Fibroblast of lung (primary cell): Measurements from ENCODE around the gene TMEM244. TPM values are rescaled to one million over a fixed set of nuclear protein-coding genes. Genes with fewer than 3 reads are reported as not detected.
A peak's percentile ranks its signal among the peaks of the same experiment; 100 is the strongest.

Source experiments
- DNase-seq, 2 donors: peaks; one replicate each; pipeline versions ENCODE4 v3.0.0 to v3.0.0-alpha.2; 2010; ENCODE audit warnings: low read depth in 2 of 2
- H2AFZ ChIP-seq: 2 replicates; pipeline ENCODE4 v1.5.1; 2012; ENCODE audit warnings: low read length, control low read depth, inconsistent platforms
- H3K27ac ChIP-seq: 2 replicates; pipeline ENCODE4 v1.5.1; 2011; ENCODE audit warnings: low read length, control low read depth; ENCODE audit not compliant: insufficient read depth
- H3K27me3 ChIP-seq: 2 replicates; pipeline ENCODE4 v1.5.1; 2011; ENCODE audit warnings: mild to moderate bottlenecking, low read length; ENCODE audit not compliant: control insufficient read depth, insufficient read depth
- H3K36me3 ChIP-seq: 2 replicates; pipeline ENCODE4 v1.5.1; 2011; ENCODE audit warnings: low read length; ENCODE audit not compliant: control insufficient read depth, insufficient read depth
- H3K4me1 ChIP-seq: 2 replicates; pipeline ENCODE4 v1.5.1; 2011; ENCODE audit warnings: low read length; ENCODE audit not compliant: control insufficient read depth, insufficient read depth; ENCODE audit errors: extremely low read depth
- H3K4me2 ChIP-seq: 2 replicates; pipeline ENCODE4 v1.5.1; 2011; ENCODE audit warnings: low read length, control low read depth; ENCODE audit not compliant: insufficient read depth; ENCODE audit errors: extremely low read depth
- H3K4me3 ChIP-seq, 4 experiments: fragments of 200-600 bp in 1 of 4; sonication (generic) in 1 of 4; replicated peaks in 1 of 4; 2 replicates each; pipeline ENCODE4 v1.5.1; 2011 to 2016; ENCODE audit warnings: low read length in 4 of 4, low read depth in 3 of 4, mild to moderate bottlenecking in 3 of 4, control low read depth in 2 of 4, inconsistent platforms in 1 of 4, mixed read lengths in 1 of 4; ENCODE audit not compliant: insufficient read depth in 1 of 4; ENCODE audit errors: control extremely low read depth in 1 of 4
- H3K79me2 ChIP-seq: 2 replicates; pipeline ENCODE4 v1.5.1; 2012; ENCODE audit warnings: mild to moderate bottlenecking, low read length, inconsistent platforms; ENCODE audit not compliant: control insufficient read depth, insufficient read depth
- H3K9ac ChIP-seq: 2 replicates; pipeline ENCODE4 v1.5.1; 2011; ENCODE audit warnings: mild to moderate bottlenecking, low read length, control low read depth; ENCODE audit not compliant: insufficient read depth
- H3K9me3 ChIP-seq: 2 replicates; pipeline ENCODE4 v1.5.1; 2012; ENCODE audit warnings: low read depth, low read length; ENCODE audit not compliant: control insufficient read depth, insufficient read depth
- H4K20me1 ChIP-seq: 2 replicates; pipeline ENCODE4 v1.5.1; 2011; ENCODE audit warnings: low read length; ENCODE audit not compliant: control insufficient read depth, insufficient read depth; ENCODE audit errors: extremely low read depth
- CTCF ChIP-seq, 2 donors: IDR thresholded peaks in 1 of 2; conservative IDR thresholded peaks in 1 of 2; 1 replicate in 1 of 2; 2 replicates in 1 of 2; pipeline ENCODE4 v1.5.1; 2011 to 2012; ENCODE audit warnings: low read length in 2 of 2, control low read depth in 1 of 2, inconsistent platforms in 1 of 2, low read depth in 1 of 2, mild to moderate bottlenecking in 1 of 2
- EZH2 ChIP-seq: IDR thresholded peaks from 2 replicates; pipeline ENCODE4 v1.5.1; 2012; ENCODE audit warnings: low read length, control low read depth, mild to moderate bottlenecking; ENCODE audit errors: missing control alignments
- polyA plus RNA-seq, 2 donors: library from polyadenylated mRNA; depleted of rRNA in 1 of 2; stranded (reverse) in 1 of 2; unstranded in 1 of 2; fragments of >200 nt; gene quantifications; 2 replicates each; pipeline ENCODE4 v1.2.1, GENCODE V29; 2011 to 2012; ENCODE audit warnings: missing spikeins in 1 of 2
- total RNA-seq: library from RNA; depleted of rRNA; stranded (reverse); fragments of >200 nt; gene quantifications from 2 replicates; pipeline ENCODE4 v1.2.1, GENCODE V29; 2014

The TMEM244 gene
- total and polyA plus RNA-seq, 2 donors (not counting 1 experiment from before 2014, with no cell fraction given) = not detected

DNA sequence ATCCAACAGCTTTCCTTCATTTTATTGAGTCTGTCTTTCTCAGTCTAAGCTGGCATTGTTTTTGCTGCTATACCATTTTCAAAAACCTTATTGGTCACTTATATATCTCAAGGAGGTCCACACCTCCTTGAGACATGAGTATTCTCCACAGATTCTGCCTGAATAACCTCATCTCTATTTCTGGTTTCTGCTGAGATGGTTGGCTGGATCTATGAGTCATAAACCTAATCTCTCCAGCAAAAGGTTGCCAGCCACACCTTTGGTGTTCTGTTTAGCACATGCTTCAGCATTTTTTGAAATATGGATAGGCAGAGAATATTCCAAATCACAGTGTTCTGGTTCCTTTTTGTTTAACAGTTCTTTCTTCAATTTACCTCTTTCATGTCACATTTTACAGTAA lies 40.8 kb upstream of the TMEM244 start:
- Histone ChIP-seq H3K4me2 (no peak overlapping the region), H3K36me3 (no peaks in the 10 kb centered on the region), H3K27ac (no peak overlapping the region), H3K4me1 (no peaks in the 10 kb centered on the region), H3K79me2 (no peaks in the 10 kb centered on the region), H3K27me3 (no peaks in the 10 kb centered on the region), H3K9me3 (no peaks in the 10 kb centered on the region), H2AFZ (no peak overlapping the region), H3K9ac (no peak overlapping the region), H4K20me1 (no peaks in the 10 kb centered on the region), H3K4me3 (no peak overlapping the region)
- TF ChIP-seq CTCF (conservative IDR thresholded peaks at IDR 0.05 in 1 of 2, IDR thresholded peaks at IDR 0.05 in 1 of 2; ENCODE audit: low read depth in 1 of 2, low read length in 2 of 2) (no peak), EZH2 (no peak)
- DNase-seq = peak in 1 of 2 donors; percentile 58

GRCh38 chr6:129895692-129896091 lies 34.6 kb upstream of the TMEM244 start:
- H2AFZ ChIP-seq = no peak overlapping the region
- H3K4me2 ChIP-seq = no peak overlapping the region
- H3K27ac ChIP-seq = no peak overlapping the region
- H3K9ac ChIP-seq = no peak overlapping the region
- no peaks in the 10 kb centered on the region for H3K27me3 ChIP-seq
- no peaks in the 10 kb centered on the region for H3K4me1 ChIP-seq
- no peak for TF ChIP-seq EZH2
- TF ChIP-seq CTCF (conservative IDR thresholded peaks at IDR 0.05 in 1 of 2, IDR thresholded peaks at IDR 0.05 in 1 of 2; ENCODE audit: low read depth in 1 of 2, low read length in 2 of 2) = no peak
- DNase-seq = peak; percentile 12 to 36
- no peaks in the 10 kb centered on the region for H3K9me3 ChIP-seq
- H4K20me1 ChIP-seq = no peaks in the 10 kb centered on the region
- no peak overlapping the region for H3K4me3 ChIP-seq
- H3K79me2 ChIP-seq = no peaks in the 10 kb centered on the region
- H3K36me3 ChIP-seq = no peaks in the 10 kb centered on the region

GRCh38 chr6:129894921-129895320 lies 33.8 kb upstream of the TMEM244 start:
- Histone ChIP-seq H3K27me3 (no peaks in the 10 kb centered on the region), H3K4me1 (peaks cover 4% of the 10 kb centered on the region), H3K9ac (no peak overlapping the region), H3K36me3 (no peaks in the 10 kb centered on the region), H3K79me2 (no peaks in the 10 kb centered on the region), H3K4me3 (no peak overlapping the region), H3K9me3 (no peaks in the 10 kb centered on the region), H3K27ac (no peak overlapping the region), H4K20me1 (no peaks in the 10 kb centered on the region), H3K4me2 (no peak overlapping the region), H2AFZ (no peak overlapping the region)
- DNase-seq = no peak
- TF ChIP-seq EZH2 (no peak), CTCF (conservative IDR thresholded peaks at IDR 0.05 in 1 of 2, IDR thresholded peaks at IDR 0.05 in 1 of 2; ENCODE audit: low read depth in 1 of 2, low read length in 2 of 2) (no peak)
